LNCaP clone FGC (cell line): ENCODE measurements around the gene INPP4A.

Experiments
- DNase-seq: peaks from one replicate; pipeline ENCODE4 v3.0.0-alpha.2; 2011; ENCODE audit warnings: low read depth
- H3K4me3 ChIP-seq: 2 replicates; pipeline ENCODE4 v1.5.1; 2011; ENCODE audit warnings: mild to moderate bottlenecking, low read depth, low read length, control low read depth
- CTCF ChIP-seq: IDR thresholded peaks from 2 replicates; pipeline ENCODE4 v1.5.1; 2012; ENCODE audit warnings: mild to moderate bottlenecking; ENCODE audit not compliant: control insufficient read depth, insufficient read depth; ENCODE audit errors: extremely low read depth

The INPP4A gene

GRCh38 chr2:98552499-98553179, 108.0 kb downstream of the INPP4A start:
- no peak overlapping the region for H3K4me3 ChIP-seq
- no peak for TF ChIP-seq CTCF
- DNase-seq = no peak

- TF ChIP-seq CTCF = no peak
- no peak overlapping the region for H3K4me3 ChIP-seq
- no peak for DNase-seq
These were observed 109.6 kb downstream of the INPP4A start for GRCh38 chr2:98554116-98554861.

GRCh38 chr2:98555696-98556095, 111.0 kb downstream of the INPP4A start:
- no peak for TF ChIP-seq CTCF

DNA sequence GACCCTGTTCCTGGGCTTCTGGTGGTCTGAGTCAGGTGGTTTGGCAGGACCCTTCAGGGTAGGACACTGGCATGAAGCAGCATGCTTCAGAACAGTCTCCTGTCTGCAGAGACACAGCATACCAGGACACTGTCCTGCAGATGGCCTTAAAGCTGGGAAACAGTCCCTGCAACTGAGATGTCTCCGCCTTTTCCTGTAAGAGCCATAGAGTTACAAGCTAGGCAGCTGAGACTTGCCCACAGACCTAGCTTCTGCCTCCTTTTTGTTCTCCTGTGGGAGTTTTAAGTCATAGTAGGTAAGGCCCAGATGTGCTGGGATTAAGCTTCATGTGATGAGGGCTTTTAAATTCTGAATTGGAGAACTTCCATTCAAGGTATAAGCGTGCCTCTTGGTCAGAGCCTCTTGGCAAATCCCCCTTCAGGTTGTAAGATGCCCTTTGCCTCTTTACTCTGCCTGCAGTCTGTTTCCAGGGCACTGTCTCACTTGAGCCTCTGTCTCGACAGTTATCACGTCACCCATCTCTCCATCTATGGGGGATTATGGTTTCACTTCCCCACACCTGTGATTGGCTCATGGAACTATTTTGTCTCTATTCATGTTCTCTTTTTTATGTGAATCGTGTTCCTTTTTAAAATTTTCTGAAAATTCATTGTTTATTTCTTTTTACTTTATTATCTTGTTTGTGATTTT, 111.8 kb downstream of the INPP4A start:
- TF ChIP-seq CTCF = no peak
- no peak overlapping the region for H3K4me3 ChIP-seq
- DNase-seq = no peak

More at GRCh38 chr2:98555696-98556095, 111.0 kb downstream of the INPP4A start:
- no peak overlapping the region for H3K4me3 ChIP-seq
- DNase-seq = no peak

DNA sequence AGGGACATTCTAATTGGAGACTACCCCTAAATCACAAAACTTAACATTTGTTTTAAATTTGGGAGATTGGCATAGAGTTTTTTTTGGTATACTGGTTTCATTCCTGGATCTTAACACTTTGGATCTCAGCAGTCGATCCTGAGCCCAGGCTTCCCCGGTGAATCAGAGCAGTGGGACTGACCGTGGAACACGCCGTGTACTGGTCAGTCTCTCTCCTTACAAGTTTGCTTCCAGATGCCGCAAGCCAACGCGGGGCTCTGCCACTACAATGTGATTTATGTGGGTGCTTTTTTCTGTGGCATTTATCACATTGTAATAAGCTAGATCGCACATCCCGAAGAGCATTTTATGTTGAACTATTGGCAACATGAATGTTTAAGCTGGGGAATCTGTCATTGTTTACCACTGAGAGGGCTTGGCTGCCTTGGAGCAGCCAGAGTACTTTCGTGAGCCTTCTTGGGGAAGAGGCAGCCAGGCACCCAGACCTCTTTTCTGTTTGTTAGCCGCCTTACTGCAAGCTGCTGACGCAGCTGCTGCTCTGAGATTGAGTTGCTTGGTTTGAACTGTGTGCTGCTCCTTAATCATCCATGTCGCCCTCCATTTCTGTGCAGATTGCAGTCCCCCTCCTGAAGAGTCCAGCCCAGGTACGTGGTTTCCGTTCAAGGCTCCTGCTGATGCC, 114.3 kb downstream of the INPP4A start:
- H3K4me3 ChIP-seq = no peak overlapping the region
- DNase-seq = no peak
- TF ChIP-seq CTCF = no peak

DNA sequence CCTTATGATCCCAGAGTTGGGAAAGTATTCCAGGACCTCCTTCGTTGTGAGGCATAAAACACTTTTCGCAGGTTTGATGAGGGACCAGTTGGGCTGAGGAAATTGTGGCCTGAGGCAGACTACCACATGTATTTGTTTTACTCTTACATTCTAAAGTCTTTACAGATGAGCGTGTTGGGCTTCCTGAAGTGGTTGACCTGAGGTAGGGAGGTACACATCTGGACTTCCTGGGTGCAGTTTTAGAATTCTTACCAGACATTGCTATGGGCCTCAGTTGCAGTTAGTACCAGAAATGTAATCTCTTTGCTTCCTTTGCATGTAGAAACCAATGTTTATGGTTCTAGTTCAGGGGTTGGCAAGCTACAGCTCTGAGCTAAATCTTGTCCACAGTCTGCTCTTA, 114.9 kb downstream of the INPP4A start:
- H3K4me3 ChIP-seq = no peak overlapping the region
- TF ChIP-seq CTCF = no peak
- DNase-seq = no peak
